ENCODE data around the gene ATG2A.
A peak's percentile ranks its signal among the peaks of the same experiment; 100 is the strongest.

Gene ATG2A

GRCh38 chr11:64883575-64883974 is 33.4 kb downstream of the ATG2A start:
- no peak for DNase-seq

DNA sequence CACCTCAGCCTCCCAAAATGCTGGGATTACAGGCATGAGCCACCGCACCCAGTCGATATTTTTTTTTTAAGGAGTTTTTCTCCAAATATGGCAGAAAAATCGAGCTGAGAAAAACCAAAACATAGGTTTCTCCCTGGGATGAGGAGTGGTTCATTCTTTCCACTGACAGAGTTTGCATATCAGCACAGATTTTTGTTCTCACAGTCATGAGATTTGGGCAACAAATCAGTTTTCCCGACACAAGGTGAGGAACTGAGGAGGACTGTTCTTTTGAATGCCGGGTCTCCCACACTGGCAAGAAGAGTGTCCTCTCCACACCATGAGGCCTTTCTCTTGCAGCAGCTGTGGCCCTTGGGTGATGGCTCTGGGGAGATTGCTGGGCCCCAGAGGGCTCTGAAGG is 34.8 kb downstream of the ATG2A start:
- DNase-seq, result no peak

GRCh38 chr11:64881476-64881875 is 35.5 kb downstream of the ATG2A start:
- no peak for DNase-seq

DNA sequence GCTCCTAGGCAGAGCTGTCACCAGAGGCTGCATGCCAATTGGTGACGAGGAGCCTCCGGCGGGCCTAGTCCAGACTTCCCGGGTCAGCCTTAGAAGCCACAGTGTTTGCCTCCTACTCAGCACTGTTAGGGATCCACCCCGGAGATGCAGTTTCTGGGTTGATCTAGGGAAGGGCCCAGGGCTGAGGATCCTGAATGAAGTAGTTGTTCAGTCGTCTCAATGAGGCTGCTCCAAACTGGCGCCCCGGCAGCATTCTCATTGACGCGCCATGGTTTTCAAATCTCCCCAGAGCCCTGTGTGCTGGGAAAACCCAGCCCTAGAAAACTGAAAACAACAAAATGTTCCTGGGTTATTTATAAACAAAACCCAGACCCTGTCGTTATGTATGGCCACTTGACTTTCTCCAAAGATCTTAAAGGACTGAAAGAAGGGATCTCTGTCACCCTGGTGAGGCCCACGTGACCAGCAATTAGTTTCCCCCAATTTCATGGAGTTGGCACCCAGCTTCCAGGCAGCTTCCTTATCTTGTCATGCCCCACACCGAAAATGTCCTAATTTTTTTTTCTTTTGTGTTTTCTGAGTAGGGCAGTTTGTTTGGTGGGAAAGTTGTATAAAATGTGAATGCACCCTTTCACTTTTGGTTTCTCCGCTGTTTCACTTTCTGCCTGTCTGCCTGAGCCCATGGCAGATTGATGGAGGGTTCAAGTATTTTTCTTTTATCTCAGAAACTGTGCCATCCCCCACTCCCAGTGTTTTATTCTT is 36.6 kb downstream of the ATG2A start:
- no peak for DNase-seq

DNA sequence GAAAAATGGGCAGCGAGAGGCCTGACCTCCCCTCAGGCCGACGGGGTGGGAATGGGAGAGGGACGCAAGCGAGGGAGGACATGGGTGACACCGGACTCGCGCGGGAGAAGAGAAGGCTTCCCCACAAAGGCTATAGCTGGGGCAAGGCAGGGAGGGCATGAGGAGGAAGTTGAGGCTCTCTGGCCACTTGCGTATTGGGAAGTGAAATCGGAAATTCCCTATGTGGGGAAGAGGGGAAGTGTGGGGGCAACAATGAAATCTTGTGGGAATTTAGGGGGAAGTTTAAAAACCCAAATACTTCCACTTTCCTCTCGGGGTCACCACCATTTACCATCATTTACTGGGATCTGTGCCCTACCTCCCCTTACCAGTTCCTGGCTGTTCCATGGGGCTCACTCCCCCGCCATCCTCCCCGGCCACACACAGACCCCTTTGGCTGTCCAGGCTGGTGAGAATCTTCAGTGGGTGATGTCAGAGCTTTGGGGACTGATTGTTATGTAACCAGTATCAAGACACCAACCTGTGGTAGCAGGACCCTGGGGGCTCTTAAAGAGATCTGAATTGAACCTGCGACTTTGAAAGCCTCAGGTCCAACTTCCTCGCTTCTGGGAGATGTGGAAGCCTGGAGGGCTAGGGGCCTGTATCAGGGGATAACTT is 37.6 kb downstream of the ATG2A start:
- no peak for DNase-seq

GRCh38 chr11:64878494-64879243 is 38.3 kb downstream of the ATG2A start, which contains the start of gene EHD1:
Gene EHD1 (minus strand): TSS chr11:64878621. CDS start chr11:64878464, 157 bp downstream.
- DNase-seq, result peak; percentile 94

DNA sequence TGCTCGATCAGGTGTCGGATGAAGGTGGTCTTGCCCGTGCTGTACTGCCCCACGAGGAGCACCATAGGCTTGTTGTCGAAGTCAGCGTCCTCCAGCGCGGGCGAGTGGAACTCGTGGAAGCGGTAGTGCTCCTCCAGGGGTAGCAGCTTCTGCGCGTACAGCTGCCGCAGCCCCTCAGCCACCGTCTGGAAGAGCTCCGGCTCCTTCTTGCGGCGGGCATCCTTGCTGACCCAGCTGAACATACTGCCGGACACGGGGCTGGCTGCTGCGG is 38.9 kb downstream of the ATG2A start:
- no peak for DNase-seq

DNA sequence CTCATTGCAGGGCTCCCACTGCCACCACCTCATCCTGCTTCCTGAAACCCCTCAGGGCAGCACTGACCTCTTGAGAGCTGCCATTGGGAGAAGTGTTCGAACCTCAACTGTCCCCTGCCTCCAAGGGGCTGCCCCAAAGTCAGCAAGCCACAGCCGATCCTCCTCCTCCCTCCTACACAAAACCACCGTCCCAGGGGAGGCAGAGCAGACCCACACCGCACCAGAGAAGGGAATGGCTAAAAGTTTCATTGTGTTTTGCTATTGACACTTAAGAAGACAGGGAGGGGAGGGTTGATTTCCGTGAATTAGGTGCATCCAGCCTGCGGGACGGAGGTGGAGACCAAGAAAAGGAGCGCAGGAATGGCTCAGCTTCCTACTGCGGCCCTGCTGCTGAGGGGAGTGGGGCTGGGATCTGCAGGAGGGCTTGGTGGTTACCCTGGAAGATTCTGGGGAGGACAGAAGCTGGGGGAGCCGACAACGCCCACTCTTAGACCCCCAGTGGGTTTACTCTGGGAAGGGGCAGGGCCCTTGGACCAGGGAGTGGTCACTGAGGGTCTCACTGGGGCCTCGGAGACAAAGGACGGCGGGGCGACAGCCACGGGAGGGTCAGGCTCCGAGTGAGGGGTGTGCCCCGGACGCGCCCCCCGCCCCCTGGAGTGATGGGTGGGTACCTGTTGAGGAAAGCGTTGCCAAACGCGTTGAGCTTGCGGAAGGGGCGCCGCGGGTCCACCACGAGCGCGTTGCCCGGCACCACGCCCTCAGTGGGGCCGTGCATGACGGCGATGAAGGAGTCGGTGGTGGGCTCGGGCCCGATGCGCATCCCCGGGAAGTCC is 39.4 kb downstream of the ATG2A start:
- no peak for DNase-seq

- no peak for DNase-seq
Measured at GRCh38 chr11:64876835-64877341, 40.1 kb downstream of the ATG2A start.

GRCh38 chr11:64876229-64876750 is 40.7 kb downstream of the ATG2A start:
- DNase-seq, result no peak

- no peak for DNase-seq
Measured at GRCh38 chr11:64875369-64876228, 41.4 kb downstream of the ATG2A start.

- DNase-seq, result no peak
Measured at GRCh38 chr11:64874308-64875240, 42.4 kb downstream of the ATG2A start.

GRCh38 chr11:64872790-64873488 is 44.1 kb downstream of the ATG2A start:
- no peak for DNase-seq

DNA sequence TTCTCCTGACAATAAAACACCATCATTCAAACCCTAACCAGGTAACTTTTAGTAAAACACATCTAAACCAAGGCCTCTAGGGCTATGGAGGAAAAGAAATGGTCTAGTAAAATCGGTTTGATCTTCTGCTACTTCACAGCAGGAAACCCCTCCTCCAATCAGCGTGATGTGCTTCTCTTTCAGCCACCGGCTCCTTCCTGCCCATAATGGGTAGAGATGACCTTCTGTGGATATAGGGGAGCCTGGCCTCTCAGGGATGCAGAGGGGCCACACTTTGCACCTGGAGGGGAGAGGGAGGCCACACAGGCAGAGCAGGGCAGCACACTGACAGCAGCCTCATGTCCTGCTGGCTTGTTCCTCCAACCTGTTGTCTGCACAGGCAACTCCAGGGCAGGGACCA is 45.5 kb downstream of the ATG2A start:
- DNase-seq, result no peak

DNA sequence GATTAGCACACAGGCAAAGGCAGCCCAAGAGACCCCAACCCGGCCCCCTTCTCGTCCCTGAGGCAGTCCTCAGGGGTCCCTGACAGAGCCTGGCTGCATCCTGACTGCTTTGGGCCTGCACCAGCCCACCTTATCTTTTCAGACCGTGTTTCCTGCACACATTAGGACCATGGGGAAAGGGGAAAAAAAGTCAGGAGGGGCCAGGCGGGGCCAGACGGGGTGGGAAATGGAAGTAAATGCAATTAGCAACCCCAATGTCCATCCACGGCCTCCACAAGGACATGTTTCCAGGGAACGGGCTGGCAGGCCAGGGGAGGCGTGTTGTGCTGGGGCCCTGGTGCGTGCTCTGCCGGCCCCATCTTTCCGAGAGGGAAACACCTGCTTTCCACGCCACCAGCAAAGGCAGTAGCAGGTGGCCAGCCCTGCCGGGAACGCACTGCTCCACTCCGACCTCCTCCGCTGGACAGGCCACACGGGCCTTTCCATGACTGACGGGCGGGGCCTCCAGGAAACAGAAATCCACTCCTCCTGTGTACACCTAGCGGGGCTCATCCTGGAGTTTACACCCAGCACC is 46.0 kb downstream of the ATG2A start:
- no peak for DNase-seq

DNA sequence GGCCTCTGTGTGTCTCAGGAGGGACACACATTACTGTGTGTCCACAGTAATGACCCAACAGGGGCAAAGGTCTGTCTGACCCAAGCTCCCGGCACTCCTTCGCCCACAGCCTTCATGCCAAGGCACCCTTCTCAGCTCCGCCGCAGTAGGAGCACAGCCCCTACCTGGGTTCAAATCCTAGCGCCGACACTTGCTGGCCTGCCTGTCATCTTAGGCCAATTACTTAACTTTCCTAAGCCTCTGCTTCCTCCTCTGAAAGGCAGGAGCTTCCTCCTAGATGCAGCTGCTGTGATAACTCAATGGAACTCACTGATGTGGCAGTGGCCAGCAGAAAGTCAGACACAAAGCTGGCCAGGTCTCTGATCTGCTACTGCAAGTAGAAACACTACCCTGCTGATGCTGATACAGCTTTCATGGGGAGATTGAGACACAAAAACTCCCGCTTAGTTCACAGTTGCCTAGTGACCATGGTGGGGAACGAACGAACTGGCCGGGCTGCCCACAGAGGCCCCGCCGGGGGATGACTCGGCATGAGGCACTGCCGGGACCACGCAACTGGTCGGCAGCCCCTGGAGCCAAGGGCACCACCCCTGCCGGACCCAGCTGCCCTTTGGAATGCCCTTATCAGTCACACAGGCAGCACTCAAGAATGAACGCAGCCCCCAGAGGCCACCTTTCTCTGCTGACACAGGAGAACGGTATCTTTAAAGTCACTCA is 46.7 kb downstream of the ATG2A start:
- DNase-seq, result no peak

GRCh38 chr11:64869571-64870175 is 47.3 kb downstream of the ATG2A start:
- DNase-seq, result no peak

- no peak for DNase-seq
Measured at GRCh38 chr11:64868904-64869570, 48.0 kb downstream of the ATG2A start.
